ENCODE data around the gene REEP5.
"Not testable (repeated sequence)": the region's sequence is repeated elsewhere in the genome, so short reads cannot be mapped to it uniquely, and the experiment has no call there.

- not testable (repeated sequence) for TF ChIP-seq CTCF, POLR2A (IDR thresholded peaks at IDR 0.05)
Measured at GRCh38 chr5:112963374-112963733, 41.3 kb upstream of the REEP5 start.

All from esophagus squamous epithelium (tissue), 4 donors.